ENCODE results near the gene TBC1D23. TPM values are rescaled to one million over a fixed set of nuclear protein-coding genes. Genes with fewer than 3 reads are reported as not detected.

Gene TBC1D23
- total RNA-seq, result 56.9 TPM

GRCh38 chr3:100260685-100261484, at the start of gene TBC1D23:
Gene TBC1D23, plus strand, starts transcription at chr3:100260992. Its CDS starts 27 bp downstream, at chr3:100261019.
- no peaks in the 10 kb centered on the region for H3K36me3 ChIP-seq
- TF ChIP-seq, protein P1, sequence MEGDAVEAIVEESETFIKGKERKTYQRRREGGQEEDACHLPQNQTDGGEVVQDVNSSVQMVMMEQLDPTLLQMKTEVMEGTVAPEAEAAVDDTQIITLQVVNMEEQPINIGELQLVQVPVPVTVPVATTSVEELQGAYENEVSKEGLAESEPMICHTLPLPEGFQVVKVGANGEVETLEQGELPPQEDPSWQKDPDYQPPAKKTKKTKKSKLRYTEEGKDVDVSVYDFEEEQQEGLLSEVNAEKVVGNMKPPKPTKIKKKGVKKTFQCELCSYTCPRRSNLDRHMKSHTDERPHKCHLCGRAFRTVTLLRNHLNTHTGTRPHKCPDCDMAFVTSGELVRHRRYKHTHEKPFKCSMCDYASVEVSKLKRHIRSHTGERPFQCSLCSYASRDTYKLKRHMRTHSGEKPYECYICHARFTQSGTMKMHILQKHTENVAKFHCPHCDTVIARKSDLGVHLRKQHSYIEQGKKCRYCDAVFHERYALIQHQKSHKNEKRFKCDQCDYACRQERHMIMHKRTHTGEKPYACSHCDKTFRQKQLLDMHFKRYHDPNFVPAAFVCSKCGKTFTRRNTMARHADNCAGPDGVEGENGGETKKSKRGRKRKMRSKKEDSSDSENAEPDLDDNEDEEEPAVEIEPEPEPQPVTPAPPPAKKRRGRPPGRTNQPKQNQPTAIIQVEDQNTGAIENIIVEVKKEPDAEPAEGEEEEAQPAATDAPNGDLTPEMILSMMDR (IDR thresholded peaks at IDR 0.05), result no peak
- H3K27ac ChIP-seq, result peak within 1 kb of the TSS; percentile 95 to 97
- H3K9me3 ChIP-seq, result no peaks in the 10 kb centered on the region
- DNase-seq (ENCODE audit: low spot score in 2 of 2), result peak; percentile 97 to 99
- intact Hi-C loops (cut with DNase I), result loop anchor here (5.0 kb wide), 1 partner anchor 444 kb away; the partner anchor contains the start of gene CMSS1
- H3K4me1 ChIP-seq, result peaks cover 3 to 14% of the 10 kb centered on the region in 2 donors
- no peaks in the 10 kb centered on the region for H3K27me3 ChIP-seq
- H3K4me3 ChIP-seq, result peak within 1 kb of the TSS; percentile 80 to 88

DNA sequence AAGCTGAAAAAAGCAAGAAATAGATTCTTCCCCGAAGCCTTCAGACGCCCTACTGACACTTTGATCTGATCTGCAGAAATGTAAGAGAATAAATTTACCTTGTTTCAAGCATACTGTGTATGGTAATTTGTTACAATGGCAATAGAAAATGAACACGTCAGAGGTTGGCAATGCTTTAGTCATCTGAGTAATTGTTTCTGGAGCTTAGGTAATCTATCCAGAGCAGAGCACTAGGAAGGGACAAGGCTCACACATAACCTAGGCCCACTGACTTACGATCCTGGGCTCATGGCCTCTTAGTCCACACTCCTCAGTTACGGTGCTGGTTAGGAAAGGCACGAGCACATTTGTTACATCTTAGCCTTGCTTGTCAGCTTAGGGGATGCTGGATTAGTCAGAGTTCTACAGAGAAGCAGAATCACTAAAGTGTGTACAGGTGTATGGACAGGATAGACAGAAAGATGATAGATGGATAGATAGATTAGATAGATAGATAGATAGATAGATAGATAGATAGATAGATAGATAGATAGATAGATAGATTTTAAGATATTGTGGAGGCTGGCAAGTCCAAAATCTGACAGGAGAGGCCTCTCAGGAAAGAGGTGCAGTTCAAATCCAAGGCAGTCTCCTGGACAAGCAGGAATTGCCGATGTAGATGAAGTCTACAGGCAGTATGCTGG, 46.8 kb upstream of the TBC1D23 start:
- no peak for DNase-seq (ENCODE audit: low spot score in 2 of 2)
- peaks cover 0 to 4% of the 10 kb centered on the region in 2 donors for H3K9me3 ChIP-seq
- H3K4me3 ChIP-seq, result no peak overlapping the region
- TF ChIP-seq, protein P1 (IDR thresholded peaks at IDR 0.05), result no peak
- no peak overlapping the region for H3K27ac ChIP-seq
- no peaks in the 10 kb centered on the region for H3K27me3 ChIP-seq
- H3K4me1 ChIP-seq, result peaks cover 0 to 15% of the 10 kb centered on the region in 2 donors
- intact Hi-C loops (cut with DNase I), result loop anchor here (5.0 kb wide), 1 partner anchor 47 kb away; no protein-coding TSS in a partner anchor
- no peaks in the 10 kb centered on the region for H3K36me3 ChIP-seq

- TF ChIP-seq, protein P1 (IDR thresholded peaks at IDR 0.05), result no peak
- no peaks in the 10 kb centered on the region for H3K27me3 ChIP-seq
- H3K4me3 ChIP-seq, result no peak overlapping the region
- no peak for DNase-seq (ENCODE audit: low spot score in 2 of 2)
- H3K4me1 ChIP-seq, result peaks cover 0 to 15% of the 10 kb centered on the region in 2 donors
- intact Hi-C loops (cut with DNase I), result loop anchor here (5.0 kb wide), 1 partner anchor 47 kb away; no protein-coding TSS in a partner anchor
- H3K27ac ChIP-seq, result no peak overlapping the region
- peaks cover 0 to 9% of the 10 kb centered on the region in 2 donors for H3K9me3 ChIP-seq
- no peaks in the 10 kb centered on the region for H3K36me3 ChIP-seq
Measured at GRCh38 chr3:100214574-100214964, 46.2 kb upstream of the TBC1D23 start.

DNA sequence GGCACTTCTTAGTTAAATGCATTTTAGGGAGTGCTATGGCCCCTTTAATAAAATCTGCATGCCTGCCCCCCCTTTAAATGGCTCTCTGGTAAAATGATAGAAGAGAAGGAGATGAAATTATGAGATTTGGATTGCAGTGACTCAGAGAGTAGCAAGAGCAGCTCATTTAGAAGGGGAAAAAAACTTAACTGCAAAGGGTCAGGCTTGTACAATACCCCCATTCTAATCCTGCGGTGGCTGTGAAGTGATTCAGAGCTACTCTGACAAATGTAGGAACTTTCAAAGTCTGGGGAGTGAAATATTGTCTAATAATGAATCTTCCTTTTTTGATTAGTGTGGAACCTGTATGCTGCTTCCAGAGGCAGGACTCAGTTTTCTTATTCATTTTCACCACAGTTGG, 44.1 kb upstream of the TBC1D23 start:
- no peaks in the 10 kb centered on the region for H3K27me3 ChIP-seq
- intact Hi-C loops (cut with DNase I), result no loop called here
- no peaks in the 10 kb centered on the region for H3K4me1 ChIP-seq
- H3K36me3 ChIP-seq, result no peaks in the 10 kb centered on the region
- no peak for DNase-seq (ENCODE audit: low spot score in 2 of 2)
- TF ChIP-seq, protein P1 (IDR thresholded peaks at IDR 0.05), result no peak
- no peak overlapping the region for H3K4me3 ChIP-seq
- H3K9me3 ChIP-seq, result peaks cover 0 to 11% of the 10 kb centered on the region in 2 donors
- H3K27ac ChIP-seq, result no peak overlapping the region

DNA sequence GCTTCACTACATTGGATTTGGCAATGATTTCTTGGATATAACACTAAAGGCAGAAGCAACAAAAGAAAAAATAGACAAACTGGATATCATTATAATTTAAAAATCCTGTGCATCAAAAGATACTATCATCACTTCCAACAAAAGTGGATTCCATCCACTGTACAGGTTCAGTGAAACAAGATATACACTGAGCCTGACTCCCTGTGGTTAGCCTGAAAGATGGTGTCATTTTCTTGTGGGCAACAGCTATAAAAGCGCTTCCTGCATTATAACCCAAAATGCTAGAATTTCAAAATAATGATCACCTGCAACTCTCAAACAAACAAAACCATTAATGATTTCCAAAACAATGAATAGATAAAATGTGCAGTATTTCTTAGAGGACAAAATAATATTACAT, 39.6 kb upstream of the TBC1D23 start:
- TF ChIP-seq, protein P1 (IDR thresholded peaks at IDR 0.05), result no peak
- intact Hi-C loops (cut with DNase I), result no loop called here
- no peaks in the 10 kb centered on the region for H3K27me3 ChIP-seq
- H3K9me3 ChIP-seq, result peaks cover 0 to 11% of the 10 kb centered on the region in 2 donors
- no peaks in the 10 kb centered on the region for H3K36me3 ChIP-seq
- H3K4me1 ChIP-seq, result no peaks in the 10 kb centered on the region
- no peak overlapping the region for H3K4me3 ChIP-seq
- no peak overlapping the region for H3K27ac ChIP-seq
- DNase-seq (ENCODE audit: low spot score in 2 of 2), result no peak

Data from ascending aorta (tissue), 2 donors.